SJSA1 (cell line): ENCODE measurements around the gene ZFTA. TPM values are rescaled to one million over a fixed set of nuclear protein-coding genes. Genes with fewer than 3 reads are reported as not detected.
"Not testable (repeated sequence)": the region's sequence is repeated elsewhere in the genome, so short reads cannot be mapped to it uniquely, and the experiment has no call there.

ENCODE experiments used
- DNase-seq, 2 experiments: peaks; one replicate each; pipeline ENCODE4 v3.0.0-alpha.2; 2015 to 2020; ENCODE audit warnings: low spot score in 2 of 2, low read depth in 1 of 2
- H3K27ac ChIP-seq: fragments of 250-450 bp; sonication (Bioruptor Pico); 2 replicates; pipeline ENCODE4 v1.5.1; 2020; ENCODE audit warnings: mild to moderate bottlenecking, moderate library complexity
- H3K27me3 ChIP-seq: fragments of 250-450 bp; sonication (Bioruptor Pico); replicated peaks from 2 replicates; pipeline ENCODE4 v1.5.1; 2020; ENCODE audit warnings: mild to moderate bottlenecking, moderate library complexity
- H3K36me3 ChIP-seq: fragments of 250-450 bp; sonication (Bioruptor Pico); 2 replicates; pipeline ENCODE4 v1.5.1; 2020; ENCODE audit warnings: mild to moderate bottlenecking
- H3K4me1 ChIP-seq: fragments of 250-450 bp; sonication (Bioruptor Pico); replicated peaks from 2 replicates; pipeline ENCODE4 v1.6.1; 2021; ENCODE audit warnings: mild to moderate bottlenecking
- H3K4me3 ChIP-seq: fragments of 250-450 bp; sonication (Bioruptor Pico); 2 replicates; pipeline ENCODE4 v1.5.1; 2020; ENCODE audit warnings: mild to moderate bottlenecking
- H3K9me3 ChIP-seq: fragments of 250-450 bp; sonication (Bioruptor Pico); replicated peaks from 2 replicates; pipeline ENCODE4 v1.5.1; 2020; ENCODE audit warnings: mild to moderate bottlenecking
- total RNA-seq: library from RNA; depleted of rRNA; stranded (reverse); fragments of >200 nt; shearing (Covaris generic); gene quantifications from 2 replicates; pipeline ENCODE4 v1.2.3, GENCODE V29; 2014; rRNA removed

ZFTA gene
- total RNA-seq = 28.7 and 29.5 TPM in 2 replicates

- Histone ChIP-seq H3K4me3 (peak within 1 kb of the TSS; percentile 98), H3K27ac (peak within 1 kb of the TSS; percentile 49), H3K9me3 (peaks cover 10% of the 10 kb centered on the region), H3K36me3 (peaks cover 37% of the 10 kb centered on the region), H3K4me1 (peaks cover 20% of the 10 kb centered on the region), H3K27me3 (no peaks in the 10 kb centered on the region)
- peak; percentile 73 to 85 for DNase-seq
Observed at GRCh38 chr11:63768237-63769041, at the start of gene ZFTA. Gene ZFTA (minus strand): TSS chr11:63768775. CDS start chr11:63768622, 153 bp downstream.

DNA sequence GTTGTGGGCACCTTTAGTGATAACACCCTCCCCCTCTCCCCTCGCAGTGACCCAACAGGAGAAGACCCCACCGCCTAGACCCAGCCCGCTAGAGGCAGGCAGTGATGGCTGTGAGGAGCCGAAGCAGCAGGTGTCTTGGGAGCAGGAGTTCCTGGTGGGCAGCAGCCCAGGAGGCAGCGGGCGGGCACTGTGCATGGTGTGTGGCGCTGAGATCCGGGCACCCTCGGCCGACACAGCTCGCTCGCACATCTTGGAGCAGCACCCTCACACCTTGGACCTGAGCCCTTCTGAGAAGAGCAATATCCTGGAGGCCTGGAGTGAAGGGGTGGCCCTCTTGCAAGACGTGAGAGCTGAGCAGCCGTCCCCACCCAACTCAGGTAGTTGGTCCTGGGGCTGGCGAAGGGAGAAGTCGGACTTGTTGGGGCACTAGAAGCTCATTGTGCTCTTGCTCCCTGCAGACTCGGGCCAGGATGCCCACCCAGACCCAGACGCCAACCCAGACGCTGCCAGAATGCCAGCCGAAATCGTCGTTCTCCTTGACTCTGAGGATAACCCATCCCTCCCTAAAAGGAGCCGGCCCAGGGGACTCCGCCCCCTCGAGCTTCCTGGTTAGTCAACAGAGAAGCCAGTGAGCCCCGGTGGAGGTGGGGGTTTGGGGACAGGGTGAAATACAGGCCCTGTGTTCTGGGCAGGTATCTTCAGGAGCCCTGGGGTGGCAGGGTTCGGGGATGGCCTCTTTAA is 49.4 kb upstream of the ZFTA start:
- H3K4me1 ChIP-seq = peaks cover 12% of the 10 kb centered on the region

DNA sequence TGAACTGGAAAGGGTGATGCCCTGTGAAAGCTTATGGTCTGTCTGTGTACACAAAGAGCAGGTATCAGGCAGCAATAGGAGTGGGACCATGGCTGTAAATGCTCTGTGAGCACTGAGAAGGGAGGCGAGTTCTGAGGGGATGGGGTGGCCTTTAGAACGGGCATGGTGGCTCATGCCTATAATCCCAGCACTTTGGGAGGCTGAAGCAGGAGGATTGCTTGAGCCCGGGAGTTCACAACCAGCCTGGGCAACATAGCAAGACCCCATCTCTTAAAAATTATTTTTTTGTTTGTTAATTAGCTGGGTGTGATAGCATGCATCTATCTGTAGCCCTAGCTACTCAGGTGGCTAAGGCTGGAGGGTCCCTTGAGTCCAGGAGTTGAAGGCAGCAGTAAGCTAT is 48.2 kb upstream of the ZFTA start:
- peaks cover 23% of the 10 kb centered on the region for H3K4me1 ChIP-seq
- no peaks in the 10 kb centered on the region for H3K27me3 ChIP-seq
- no peak overlapping the region for H3K4me3 ChIP-seq
- H3K9me3 ChIP-seq = no peaks in the 10 kb centered on the region
- no peak for DNase-seq
- H3K27ac ChIP-seq = no peak overlapping the region
- H3K36me3 ChIP-seq = peaks cover 81% of the 10 kb centered on the region

More for the DNA sequence above, 49.4 kb upstream of the ZFTA start:
- Histone ChIP-seq H3K4me3 (no peak overlapping the region), H3K27me3 (no peaks in the 10 kb centered on the region), H3K9me3 (no peaks in the 10 kb centered on the region), H3K36me3 (peaks cover 93% of the 10 kb centered on the region), H3K27ac (no peak overlapping the region)
- DNase-seq = no peak

DNA sequence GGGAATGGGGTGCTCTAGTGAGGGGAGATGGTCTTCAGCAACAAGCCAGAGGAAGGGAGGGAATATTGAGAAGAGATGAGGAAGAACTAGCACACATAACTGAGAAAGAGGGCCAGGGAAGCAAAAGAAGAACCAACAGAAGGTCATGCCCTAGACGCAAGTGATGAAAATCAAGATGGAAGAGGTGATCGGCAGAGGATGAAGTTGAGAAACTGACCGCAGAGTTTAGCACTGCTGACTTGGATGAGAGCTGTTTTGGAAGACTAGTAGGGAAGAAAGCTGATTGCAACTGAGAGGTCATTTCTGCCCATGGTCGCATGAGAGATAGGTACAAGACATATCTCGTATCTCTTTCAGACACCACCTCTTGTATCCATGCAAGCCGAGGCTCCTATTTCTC is 47.6 kb upstream of the ZFTA start:
- no peaks in the 10 kb centered on the region for H3K27me3 ChIP-seq
- no peak for DNase-seq
- no peaks in the 10 kb centered on the region for H3K9me3 ChIP-seq
- H3K36me3 ChIP-seq = peaks cover 76% of the 10 kb centered on the region
- peaks cover 23% of the 10 kb centered on the region for H3K4me1 ChIP-seq
- no peak overlapping the region for H3K27ac ChIP-seq
- H3K4me3 ChIP-seq = no peak overlapping the region

DNA sequence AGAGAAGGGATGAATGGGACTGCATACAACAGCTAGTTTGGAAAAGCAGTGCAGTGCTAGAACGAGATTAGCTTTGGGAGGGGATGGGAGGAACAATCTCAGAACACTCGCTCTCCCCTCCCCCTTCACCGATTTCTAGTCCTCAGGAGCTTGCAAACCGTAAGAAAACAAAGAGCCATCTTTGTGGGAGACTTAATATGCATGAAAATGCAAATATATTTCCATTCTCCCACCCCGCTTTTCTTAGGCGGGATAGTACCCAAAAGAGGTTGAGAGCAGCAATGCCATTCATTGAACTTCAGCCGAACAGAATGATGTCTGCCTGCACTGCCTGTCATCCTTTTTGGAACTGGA is 45.8 kb upstream of the ZFTA start:
- H3K27ac ChIP-seq = no peak overlapping the region
- H3K27me3 ChIP-seq = no peaks in the 10 kb centered on the region
- no peak for DNase-seq

GRCh38 chr11:63813563-63814382 is 45.2 kb upstream of the ZFTA start:
- DNase-seq = peak; percentile 68 to 79
- Histone ChIP-seq H3K9me3 (no peaks in the 10 kb centered on the region), H3K4me1 (peaks cover 23% of the 10 kb centered on the region), H3K4me3 (peak overlapping the region; percentile 92), H3K27ac (peak overlapping the region; percentile 64), H3K27me3 (no peaks in the 10 kb centered on the region), H3K36me3 (peaks cover 52% of the 10 kb centered on the region)

More for the DNA sequence above, 45.8 kb upstream of the ZFTA start:
- no peaks in the 10 kb centered on the region for H3K9me3 ChIP-seq
- H3K4me1 ChIP-seq = peaks cover 23% of the 10 kb centered on the region
- H3K4me3 ChIP-seq = peak overlapping the region; percentile 92
- H3K36me3 ChIP-seq = peaks cover 58% of the 10 kb centered on the region

DNA sequence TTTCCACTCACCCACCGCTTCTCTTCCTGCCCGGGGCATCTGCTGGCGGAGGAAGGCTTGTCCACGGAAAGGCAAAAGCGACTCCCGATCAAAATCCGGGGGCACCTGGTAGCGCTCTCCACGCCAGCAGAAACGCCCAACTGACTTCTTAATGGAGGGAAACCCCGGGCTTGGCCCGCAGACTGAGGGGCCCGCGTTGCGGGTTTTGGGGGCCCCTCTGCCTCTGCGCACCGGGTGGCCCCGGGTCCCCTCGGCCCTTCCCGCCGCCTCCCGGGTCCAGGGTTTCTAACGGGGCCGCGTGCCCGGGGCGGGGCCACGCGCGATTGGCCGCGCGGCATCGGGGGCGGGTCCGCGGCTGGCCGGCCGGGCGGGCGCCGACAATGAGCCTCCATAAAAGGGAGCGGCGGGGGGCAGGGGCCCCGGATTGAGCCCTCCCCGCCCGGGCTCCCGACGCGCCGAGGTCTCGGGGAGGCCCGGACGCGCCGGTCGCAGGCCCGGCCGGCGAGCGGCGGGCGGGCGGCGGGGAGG is 44.5 kb upstream of the ZFTA start, which contains the start of gene SPINDOC:
TSS of gene SPINDOC (plus strand) at position 422 of the 528 bp plus-strand sequence. CDS start 231 bp downstream, outside the sequence.
- peak within 1 kb of the TSS; percentile 92 for H3K4me3 ChIP-seq
- peak; percentile 88 to 90 for DNase-seq
- H3K36me3 ChIP-seq = peaks cover 45% of the 10 kb centered on the region
- no peaks in the 10 kb centered on the region for H3K9me3 ChIP-seq
- no peaks in the 10 kb centered on the region for H3K27me3 ChIP-seq
- H3K4me1 ChIP-seq = peaks cover 23% of the 10 kb centered on the region
- H3K27ac ChIP-seq = peak within 1 kb of the TSS; percentile 64

- Histone ChIP-seq H3K4me3 (no peak overlapping the region), H3K27me3 (no peaks in the 10 kb centered on the region), H3K9me3 (no peaks in the 10 kb centered on the region), H3K4me1 (peaks cover 23% of the 10 kb centered on the region), H3K36me3 (peaks cover 29% of the 10 kb centered on the region), H3K27ac (no peak overlapping the region)
- DNase-seq = no peak
Observed at GRCh38 chr11:63811522-63811921, 42.9 kb upstream of the ZFTA start.

DNA sequence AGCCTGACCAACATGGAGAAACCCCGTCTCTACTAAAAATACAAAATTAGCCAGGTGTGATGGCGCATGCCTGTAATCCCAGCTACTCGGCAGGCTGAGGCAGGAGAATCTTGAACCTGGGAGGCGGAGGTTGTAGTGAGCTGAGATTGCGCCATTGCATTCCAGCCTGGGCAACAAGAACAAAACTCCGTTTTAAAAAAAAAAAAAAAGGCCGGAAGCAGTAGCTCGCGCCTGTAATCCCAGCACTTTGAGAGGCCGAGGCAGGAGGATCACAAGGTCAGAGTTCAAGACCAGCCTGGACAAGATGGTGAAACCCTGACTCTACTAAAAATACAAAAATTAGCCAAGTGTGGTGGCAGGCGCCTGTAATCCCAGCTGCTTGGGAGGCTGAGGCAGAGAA is 41.8 kb upstream of the ZFTA start:
- H3K27ac ChIP-seq, H3K9me3 ChIP-seq, DNase-seq, H3K27me3 ChIP-seq, H3K4me3 ChIP-seq: not testable (repeated sequence)
- Histone ChIP-seq H3K36me3 (peaks cover 18% of the 10 kb centered on the region), H3K4me1 (peaks cover 23% of the 10 kb centered on the region)

DNA sequence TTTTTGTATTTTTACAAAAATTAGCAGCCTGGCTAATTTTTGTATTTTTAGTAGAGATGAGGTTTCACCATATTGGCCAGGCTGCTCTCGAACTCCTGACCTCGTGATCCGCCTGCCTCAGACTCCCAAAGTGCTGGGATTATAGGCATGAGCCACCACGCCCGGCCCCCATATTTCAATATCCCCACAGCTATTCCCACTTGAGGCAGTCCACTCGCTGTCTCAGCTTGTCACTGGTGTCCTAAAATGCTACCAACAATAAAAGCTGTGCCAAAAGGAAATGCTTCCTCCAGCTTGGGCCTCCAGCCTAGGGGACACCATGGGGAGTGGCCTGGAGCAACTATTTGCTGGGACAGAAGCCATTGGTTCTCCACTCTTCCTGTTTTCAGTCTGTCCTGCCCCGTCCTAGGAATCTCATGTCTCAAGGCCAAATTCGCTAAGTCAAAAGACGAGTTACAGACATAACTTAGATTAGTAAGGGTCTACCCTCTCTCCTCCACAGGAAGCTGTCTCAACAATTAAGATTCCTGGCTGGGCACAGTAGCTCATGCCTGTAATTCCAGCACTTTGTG is 37.4 kb upstream of the ZFTA start:
- peaks cover 7% of the 10 kb centered on the region for H3K4me1 ChIP-seq
- H3K36me3 ChIP-seq = no peaks in the 10 kb centered on the region
- no peaks in the 10 kb centered on the region for H3K27me3 ChIP-seq
- H3K27ac ChIP-seq = no peak overlapping the region
- no peak for DNase-seq
- no peaks in the 10 kb centered on the region for H3K9me3 ChIP-seq
- H3K4me3 ChIP-seq = no peak overlapping the region

- Histone ChIP-seq H3K36me3 (no peaks in the 10 kb centered on the region), H3K4me1 (peaks cover 7% of the 10 kb centered on the region), H3K27me3 (no peaks in the 10 kb centered on the region), H3K9me3 (no peaks in the 10 kb centered on the region), H3K4me3 (no peak overlapping the region), H3K27ac (no peak overlapping the region)
- no peak for DNase-seq
Observed at GRCh38 chr11:63804259-63804658, 35.7 kb upstream of the ZFTA start.

DNA sequence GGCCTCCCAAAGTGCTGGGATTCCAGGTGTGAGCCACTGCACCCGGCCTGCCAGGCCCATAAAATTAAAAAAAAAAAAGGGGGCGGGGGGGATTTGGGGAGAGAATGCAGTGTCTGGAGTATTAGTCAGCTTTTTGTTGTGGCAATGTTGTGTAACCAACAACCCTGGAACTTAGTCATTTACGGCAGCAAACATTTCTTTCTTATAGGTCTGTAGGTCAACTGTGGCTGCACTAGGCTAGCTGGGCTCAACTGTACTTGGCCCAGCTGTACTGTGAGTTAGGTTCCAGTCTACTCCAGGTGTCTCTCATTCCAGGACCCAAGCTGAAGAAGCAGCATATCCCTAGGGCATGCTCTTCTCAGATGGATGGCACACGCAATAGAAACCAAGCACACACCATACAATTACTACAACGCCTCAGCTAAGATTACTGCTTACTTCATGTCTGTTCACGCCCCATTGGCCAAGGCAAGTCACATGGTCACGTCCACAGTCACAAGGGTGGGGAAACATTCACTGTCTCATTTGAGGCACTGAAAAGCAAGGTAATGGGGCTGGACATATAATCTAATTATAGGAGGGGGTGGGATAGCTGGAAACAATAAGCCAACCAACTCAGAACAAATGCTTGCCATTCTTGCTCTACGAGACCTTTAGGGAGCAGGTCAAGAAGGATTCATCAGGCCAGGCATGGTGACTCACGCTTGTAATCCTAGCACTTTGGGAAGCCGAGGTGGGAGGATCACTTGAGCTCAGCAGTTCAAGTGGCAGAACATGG is 34.3 kb upstream of the ZFTA start:
- Histone ChIP-seq H3K4me1 (peaks cover 7% of the 10 kb centered on the region), H3K9me3 (no peaks in the 10 kb centered on the region), H3K36me3 (no peaks in the 10 kb centered on the region), H3K27me3 (no peaks in the 10 kb centered on the region), H3K27ac (no peak overlapping the region), H3K4me3 (no peak overlapping the region)
- peak in 1 of 2 experiments; percentile 32 for DNase-seq
